Neuronal stem cell (in vitro differentiated cells): ENCODE results near the gene ZKSCAN3.
"Not testable (repeated sequence)": the region's sequence is repeated elsewhere in the genome, so short reads cannot be mapped to it uniquely, and the experiment has no call there.

Experiments
- DNase-seq: peaks from one replicate; pipeline ENCODE4 v3.0.0-alpha.2; 2013; ENCODE audit warnings: low spot score
- H2AFZ ChIP-seq: one replicate; pipeline ENCODE4 v1.6.1; 2013; ENCODE audit warnings: mild to moderate bottlenecking, low read length, inconsistent platforms
- H2AK5ac ChIP-seq: 2 replicates; pipeline ENCODE4 v1.6.1; 2013; ENCODE audit warnings: low read depth, mild to moderate bottlenecking, inconsistent platforms, low read length, moderate library complexity, mixed read lengths
- H2BK120ac ChIP-seq: 2 replicates; pipeline ENCODE4 v1.6.1; 2013; ENCODE audit warnings: low read depth, mild to moderate bottlenecking, inconsistent platforms, low read length, moderate library complexity, mixed read lengths
- H2BK12ac ChIP-seq: one replicate; pipeline ENCODE4 v1.6.1; 2013; ENCODE audit warnings: low read length, inconsistent platforms
- H2BK15ac ChIP-seq: 2 replicates; pipeline ENCODE4 v1.6.1; 2013; ENCODE audit warnings: mild to moderate bottlenecking, low read length, inconsistent platforms, mixed read lengths
- H2BK5ac ChIP-seq: one replicate; pipeline ENCODE4 v1.6.1; 2013; ENCODE audit warnings: inconsistent platforms, mild to moderate bottlenecking, low read length, moderate library complexity
- H3K14ac ChIP-seq: one replicate; pipeline ENCODE4 v1.6.1; 2013; ENCODE audit warnings: low read length, inconsistent platforms
- H3K18ac ChIP-seq: 2 replicates; pipeline ENCODE4 v1.6.1; 2013; ENCODE audit warnings: low read length, inconsistent platforms
- H3K23ac ChIP-seq: 2 replicates; pipeline ENCODE4 v1.6.1; 2013; ENCODE audit warnings: low read depth, mild to moderate bottlenecking, mixed read lengths, low read length, inconsistent platforms; ENCODE audit not compliant: poor library complexity
- H3K27ac ChIP-seq: replicated peaks from 3 replicates; pipeline ENCODE4 v1.5.1; 2013; ENCODE audit warnings: low read length, inconsistent platforms
- H3K27me3 ChIP-seq, 3 experiments: 2 replicates each; pipeline ENCODE4 v1.6.1; 2013; ENCODE audit warnings: low read length in 3 of 3, mild to moderate bottlenecking in 2 of 3, inconsistent platforms in 1 of 3, low read depth in 1 of 3, mixed read lengths in 1 of 3, moderate library complexity in 1 of 3; ENCODE audit not compliant: control insufficient read depth in 3 of 3, insufficient read depth in 3 of 3
- H3K36me3 ChIP-seq, 2 donors: replicated peaks in 1 of 2; 2 replicates each; pipeline ENCODE4 v1.6.1; 2013; ENCODE audit warnings: low read length in 2 of 2; ENCODE audit not compliant: control insufficient read depth in 2 of 2, insufficient read depth in 2 of 2
- H3K4ac ChIP-seq: 2 replicates; pipeline ENCODE4 v1.6.1; 2013; ENCODE audit warnings: inconsistent platforms, mild to moderate bottlenecking, low read length, moderate library complexity
- H3K4me1 ChIP-seq, 2 donors: 1 replicate in 1 of 2; 2 replicates in 1 of 2; pipeline ENCODE4 v1.6.1; 2013; ENCODE audit warnings: low read length in 2 of 2, low read depth in 1 of 2; ENCODE audit not compliant: control insufficient read depth in 2 of 2, insufficient read depth in 1 of 2
- H3K4me2 ChIP-seq: one replicate; pipeline ENCODE4 v1.6.1; 2013; ENCODE audit warnings: mild to moderate bottlenecking, low read length, inconsistent platforms; ENCODE audit not compliant: insufficient read depth, poor library complexity, severe bottlenecking
- H3K4me3 ChIP-seq, 2 donors: 2 replicates each; pipeline ENCODE4 v1.5.1; 2013; ENCODE audit warnings: low read length in 2 of 2, mild to moderate bottlenecking in 2 of 2, inconsistent platforms in 1 of 2, moderate library complexity in 1 of 2
- H3K79me1 ChIP-seq: one replicate; pipeline ENCODE4 v1.6.1; 2013; ENCODE audit warnings: low read depth, mild to moderate bottlenecking, inconsistent platforms, low read length, moderate library complexity
- H3K9ac ChIP-seq: one replicate; pipeline ENCODE4 v1.6.1; 2013; ENCODE audit warnings: mild to moderate bottlenecking, low read depth, low read length, inconsistent platforms; ENCODE audit not compliant: poor library complexity
- H3K9me3 ChIP-seq, 2 donors: replicated peaks in 1 of 2; 2 replicates each; pipeline versions ENCODE3 to v1.6.1; 2013; ENCODE audit warnings: low read length in 2 of 2, mild to moderate bottlenecking in 2 of 2, inconsistent platforms in 1 of 2, low read depth in 1 of 2, mixed read lengths in 1 of 2, moderate library complexity in 1 of 2; ENCODE audit not compliant: control insufficient read depth in 2 of 2, insufficient read depth in 1 of 2
- H4K8ac ChIP-seq: one replicate; pipeline ENCODE4 v1.6.1; 2013; ENCODE audit warnings: low read depth, mild to moderate bottlenecking, inconsistent platforms, low read length, moderate library complexity
- H4K91ac ChIP-seq: one replicate; pipeline ENCODE4 v1.6.1; 2013; ENCODE audit warnings: low read length, low read depth, mild to moderate bottlenecking, inconsistent platforms; ENCODE audit not compliant: poor library complexity
- WGBS, 2 donors: extraction: QIAGEN DNeasy Blood & Tissue Kit; methylation state at CpG; one replicate each; pipeline ENCODE4 v1.1.7; 2013; ENCODE audit warnings: missing lambda C conversion rate in 2 of 2, mixed read lengths in 1 of 2; ENCODE audit not compliant: insufficient read length in 2 of 2, insufficient replicate concordance in 1 of 2; ENCODE audit errors: extremely low coverage in 2 of 2; 5-methylcytosine and 5-hydroxymethylcytosine counted together

Gene ZKSCAN3

DNA sequence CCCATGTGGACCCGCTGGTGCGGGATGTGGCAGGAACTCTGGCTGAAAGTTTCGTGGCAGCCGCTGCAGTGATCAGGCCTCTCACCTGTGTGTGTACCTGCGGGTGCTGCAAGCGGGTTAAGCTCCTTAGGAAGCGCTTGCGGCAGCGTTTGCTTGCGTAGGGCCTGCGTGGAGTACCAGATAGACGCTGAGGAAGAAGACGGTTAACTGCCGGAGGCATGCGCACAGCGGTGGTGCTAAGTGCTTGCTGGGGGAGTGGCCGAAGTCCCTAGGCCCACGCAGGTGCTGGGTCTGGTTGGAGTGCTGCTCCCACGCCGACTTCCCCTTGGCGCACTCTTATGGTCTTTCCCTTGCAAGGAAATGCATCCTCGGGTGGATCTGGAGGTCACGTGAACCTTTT lies 36.8 kb upstream of the ZKSCAN3 start:
- H2AK5ac ChIP-seq = no peak overlapping the region
- H2BK5ac ChIP-seq = no peak overlapping the region
- no peak overlapping the region for H2BK15ac ChIP-seq
- H4K91ac ChIP-seq = no peak overlapping the region
- WGBS, 2 donors = no CpG with 5 or more reads among the region's 23 CpGs
- H3K18ac ChIP-seq = no peak overlapping the region
- H3K36me3 ChIP-seq = no peaks in the 10 kb centered on the region
- no peaks in the 10 kb centered on the region for H3K27me3 ChIP-seq
- DNase-seq = no peak
- H3K4me3 ChIP-seq = no peak overlapping the region
- H3K14ac ChIP-seq = no peak overlapping the region
- H2AFZ ChIP-seq = no peak overlapping the region
- H4K8ac ChIP-seq = peak overlapping the region; percentile 50
- H3K9ac ChIP-seq = peak overlapping the region; percentile 36
- no peaks in the 10 kb centered on the region for H3K79me1 ChIP-seq
- H3K4ac ChIP-seq = no peak overlapping the region
- H2BK12ac ChIP-seq = no peak overlapping the region
- H2BK120ac ChIP-seq = no peak overlapping the region
- no peaks in the 10 kb centered on the region for H3K4me1 ChIP-seq
- no peaks in the 10 kb centered on the region for H3K9me3 ChIP-seq
- no peak overlapping the region for H3K4me2 ChIP-seq
- no peak overlapping the region for H3K23ac ChIP-seq
- no peak overlapping the region for H3K27ac ChIP-seq

DNA sequence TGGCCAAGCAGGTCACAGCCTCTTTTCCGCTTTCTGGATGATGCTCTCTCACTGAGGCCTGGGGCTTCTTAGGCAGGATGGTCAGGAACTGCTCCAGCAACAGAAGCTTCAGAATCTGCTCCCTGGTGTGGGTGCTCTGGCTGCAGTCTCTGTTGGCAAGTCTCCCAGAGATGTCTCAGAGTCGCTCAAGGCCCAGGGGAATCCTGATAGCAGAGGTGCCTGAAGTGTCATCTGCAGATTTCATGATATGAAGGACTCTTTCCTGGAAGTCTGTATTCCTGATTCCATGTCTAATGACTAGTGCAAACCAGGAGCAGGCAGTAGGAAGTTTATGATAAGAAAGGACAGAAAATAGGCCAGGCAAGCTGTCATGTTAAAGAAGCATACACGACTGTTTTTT lies 34.1 kb upstream of the ZKSCAN3 start:
- Histone ChIP-seq H2BK12ac (no peak overlapping the region), H2AFZ (no peak overlapping the region), H3K4ac (no peak overlapping the region), H3K79me1 (no peaks in the 10 kb centered on the region), H2BK120ac (no peak overlapping the region), H4K91ac (no peak overlapping the region), H3K14ac (no peak overlapping the region), H3K9me3 (no peaks in the 10 kb centered on the region), H3K27me3 (no peaks in the 10 kb centered on the region), H4K8ac (no peak overlapping the region), H2BK5ac (no peak overlapping the region), H3K4me2 (no peak overlapping the region), H2BK15ac (no peak overlapping the region), H3K18ac (no peak overlapping the region), H2AK5ac (no peak overlapping the region), H3K27ac (no peak overlapping the region), H3K9ac (no peak overlapping the region), H3K23ac (no peak overlapping the region), H3K4me1 (no peaks in the 10 kb centered on the region), H3K4me3 (no peak overlapping the region), H3K36me3 (no peaks in the 10 kb centered on the region)
- WGBS, 2 donors = no CpG with 5 or more reads among the region's 3 CpGs
- DNase-seq = no peak

DNA sequence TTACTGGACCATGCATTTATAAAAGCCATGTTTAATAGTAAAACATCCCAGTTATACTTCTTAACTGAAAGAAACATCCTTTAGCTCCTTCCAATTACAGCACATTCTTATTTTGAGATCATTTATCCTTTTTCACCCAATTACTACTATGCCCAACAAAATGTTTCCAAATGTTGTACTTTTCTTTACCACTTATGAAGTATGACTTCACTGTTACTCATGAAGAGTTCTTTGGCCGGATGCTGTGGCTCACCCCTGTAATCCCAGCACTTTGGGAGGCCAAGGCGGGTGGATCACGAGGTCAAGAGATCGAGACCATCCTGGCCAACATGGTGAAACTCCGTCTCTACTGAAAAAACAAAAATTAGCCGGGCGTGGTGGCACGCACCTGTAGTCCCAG lies 31.9 kb upstream of the ZKSCAN3 start:
- H2AK5ac ChIP-seq, H4K91ac ChIP-seq, H3K36me3 ChIP-seq, H2BK120ac ChIP-seq, H2BK5ac ChIP-seq, H3K9ac ChIP-seq, H2BK12ac ChIP-seq, DNase-seq, H3K27ac ChIP-seq, H3K79me1 ChIP-seq, H3K4me3 ChIP-seq, H3K9me3 ChIP-seq, H4K8ac ChIP-seq, H3K14ac ChIP-seq, H3K27me3 ChIP-seq, H2BK15ac ChIP-seq, H3K4me2 ChIP-seq, H2AFZ ChIP-seq, H3K23ac ChIP-seq, H3K4ac ChIP-seq, H3K18ac ChIP-seq, H3K4me1 ChIP-seq: not testable (repeated sequence)
- no CpG with 5 or more reads among the region's 8 CpGs for WGBS, 2 donors

DNA sequence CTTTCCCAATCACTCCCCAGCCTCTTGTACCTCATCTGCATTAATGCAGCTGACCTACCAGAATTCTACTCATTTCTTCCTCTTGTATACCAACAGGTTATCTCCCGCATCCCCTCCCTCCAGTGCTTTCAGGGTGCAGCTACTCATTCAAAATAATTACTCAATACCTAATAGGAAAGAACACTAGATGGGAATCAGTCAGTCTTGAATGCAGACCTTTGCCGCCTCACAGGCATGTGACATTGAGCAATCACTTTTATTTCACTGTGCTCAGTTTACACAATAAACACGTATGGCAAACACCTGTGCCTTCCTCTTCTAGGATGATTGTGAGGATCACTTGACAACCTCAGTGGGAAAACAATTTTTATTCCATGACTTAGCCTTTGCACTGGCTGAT lies 27.1 kb upstream of the ZKSCAN3 start:
- H2AK5ac ChIP-seq = no peak overlapping the region
- no peak overlapping the region for H3K4ac ChIP-seq
- H4K91ac ChIP-seq = no peak overlapping the region
- no peak overlapping the region for H3K23ac ChIP-seq
- no peak overlapping the region for H3K9ac ChIP-seq
- no peak overlapping the region for H3K18ac ChIP-seq
- no peak overlapping the region for H2BK5ac ChIP-seq
- no peak overlapping the region for H3K4me2 ChIP-seq
- no peaks in the 10 kb centered on the region for H3K27me3 ChIP-seq
- H3K36me3 ChIP-seq = peaks cover 7 to 30% of the 10 kb centered on the region in 2 donors
- no peak overlapping the region for H2BK15ac ChIP-seq
- no peak overlapping the region for H3K4me3 ChIP-seq
- no peak overlapping the region for H2AFZ ChIP-seq
- H3K79me1 ChIP-seq = no peaks in the 10 kb centered on the region
- H2BK120ac ChIP-seq = no peak overlapping the region
- H3K14ac ChIP-seq = no peak overlapping the region
- DNase-seq = no peak
- H2BK12ac ChIP-seq = no peak overlapping the region
- H4K8ac ChIP-seq = no peak overlapping the region
- WGBS, 2 donors = no CpG with 5 or more reads among the region's 3 CpGs
- no peaks in the 10 kb centered on the region for H3K4me1 ChIP-seq
- H3K9me3 ChIP-seq = peaks cover 15 to 32% of the 10 kb centered on the region in 2 donors
- H3K27ac ChIP-seq = no peak overlapping the region
